ES-I3 (cell line): ENCODE measurements around the gene MRPL37.

Source experiments
- H3K36me3 ChIP-seq: 2 replicates; pipeline ENCODE4 v1.6.1; 2013; ENCODE audit warnings: mild to moderate bottlenecking, low read length, control low read depth, moderate library complexity; ENCODE audit not compliant: insufficient read depth
- H3K4me1 ChIP-seq: 2 replicates; pipeline ENCODE4 v1.6.1; 2013; ENCODE audit warnings: mild to moderate bottlenecking, control low read depth, low read length; ENCODE audit not compliant: insufficient read depth
- H3K9ac ChIP-seq: 2 replicates; pipeline ENCODE4 v1.6.1; 2013; ENCODE audit warnings: low read depth, mild to moderate bottlenecking, low read length, moderate library complexity
- H3K9me3 ChIP-seq: 2 replicates; pipeline ENCODE4 v1.6.1; 2013; ENCODE audit warnings: mild to moderate bottlenecking, low read length, moderate library complexity; ENCODE audit not compliant: control insufficient read depth, insufficient read depth

MRPL37 gene

DNA sequence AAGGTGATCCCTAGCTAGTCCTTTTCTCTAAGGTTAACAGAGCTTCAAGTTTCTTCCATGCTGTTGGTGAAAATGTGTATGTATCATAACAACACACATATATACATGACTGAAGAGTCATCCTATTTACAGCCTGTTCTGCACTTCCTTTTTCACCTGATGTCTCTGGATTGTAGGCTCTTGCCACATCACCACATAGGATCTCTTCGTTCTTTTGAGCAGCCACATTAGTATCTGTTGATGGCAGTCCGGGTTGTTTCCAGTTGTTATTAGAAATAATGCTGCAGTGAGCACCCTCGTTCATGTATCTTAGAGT is 19.7 kb downstream of the MRPL37 start:
- H3K9ac ChIP-seq, result no peak overlapping the region
- peaks cover 29% of the 10 kb centered on the region for H3K36me3 ChIP-seq
- H3K4me1 ChIP-seq, result peaks cover 12% of the 10 kb centered on the region; the same call in 1 of the 2 replicates
- no peaks in the 10 kb centered on the region for H3K9me3 ChIP-seq

DNA sequence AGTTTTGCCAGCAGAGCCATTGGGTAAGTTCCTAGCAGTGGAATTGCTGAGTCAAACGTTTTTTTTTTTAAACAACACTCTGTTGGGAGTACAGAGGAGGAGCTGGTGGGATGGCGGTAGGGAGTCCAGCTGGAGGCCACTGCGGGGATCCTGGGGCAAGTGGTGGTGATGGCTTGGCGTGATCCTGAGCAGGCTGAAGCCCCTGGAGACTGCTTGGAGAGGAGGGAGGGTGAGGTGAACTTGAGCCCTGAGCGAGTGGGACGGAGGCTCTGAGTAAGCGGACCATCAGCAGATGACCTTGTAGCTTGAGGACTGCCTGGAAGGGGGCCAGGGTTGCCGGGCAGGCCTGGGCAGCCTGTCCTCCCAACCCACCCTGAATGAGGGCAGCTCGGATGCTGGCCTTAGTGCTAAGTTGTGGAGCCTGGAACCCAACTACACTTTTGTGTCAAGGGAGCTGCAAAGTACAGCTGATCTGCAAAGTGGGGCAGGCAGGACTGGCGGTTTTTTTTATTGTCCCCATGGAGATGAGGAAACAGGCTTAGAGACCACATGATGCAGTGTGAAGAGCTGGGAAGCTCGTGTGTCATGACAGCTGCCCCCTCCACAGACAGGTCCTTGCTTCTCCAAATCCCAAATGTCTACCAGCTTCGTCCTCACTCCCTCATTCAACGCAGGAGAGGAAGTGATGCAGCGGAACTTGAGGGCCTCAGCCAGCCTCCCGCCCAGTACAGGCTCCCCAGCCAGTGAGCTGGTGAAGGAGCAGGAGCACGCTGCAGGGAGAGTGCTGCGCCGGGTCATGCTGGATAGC is 20.2 kb downstream of the MRPL37 start:
- Histone ChIP-seq H3K4me1 (peaks cover 12% of the 10 kb centered on the region; the same call in 1 of the 2 replicates), H3K9ac (no peak overlapping the region), H3K36me3 (peaks cover 24% of the 10 kb centered on the region), H3K9me3 (no peaks in the 10 kb centered on the region)

DNA sequence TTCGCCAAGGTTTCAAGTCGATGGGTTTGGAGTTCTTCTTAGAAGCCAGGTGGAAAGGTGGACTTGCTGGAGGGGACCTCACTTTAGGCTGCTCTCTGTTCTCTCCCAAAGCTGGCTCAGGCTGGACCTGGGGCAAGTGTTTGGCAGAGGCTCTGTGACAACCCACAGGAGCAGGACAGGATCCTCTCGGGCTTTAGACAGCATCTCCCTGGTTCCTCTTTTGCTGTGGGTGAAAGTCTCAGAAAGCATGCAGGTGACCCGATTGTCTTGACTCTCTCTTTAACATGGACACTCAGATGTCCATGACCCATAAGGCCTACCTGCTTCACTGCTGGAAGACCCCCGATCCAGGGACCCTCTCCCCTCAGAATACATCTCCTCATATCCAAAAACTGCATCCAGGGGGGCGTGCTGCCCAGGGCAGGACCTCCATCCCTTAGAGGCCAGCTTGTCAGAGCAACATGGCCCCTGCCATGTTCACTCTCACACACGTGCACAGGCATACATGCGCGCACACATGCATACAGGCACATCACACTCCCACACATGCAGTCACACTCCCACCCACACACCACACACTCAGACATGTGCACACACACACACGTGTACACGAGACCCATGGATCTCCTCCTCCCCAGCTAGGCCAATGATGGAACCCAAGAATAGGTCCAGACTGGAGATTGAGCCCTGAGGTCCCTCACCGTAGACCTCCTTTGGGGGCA is 21.3 kb downstream of the MRPL37 start:
- Histone ChIP-seq H3K36me3 (peaks cover 22% of the 10 kb centered on the region), H3K4me1 (peaks cover 12% of the 10 kb centered on the region; the same call in 1 of the 2 replicates), H3K9ac (no peak overlapping the region)

DNA sequence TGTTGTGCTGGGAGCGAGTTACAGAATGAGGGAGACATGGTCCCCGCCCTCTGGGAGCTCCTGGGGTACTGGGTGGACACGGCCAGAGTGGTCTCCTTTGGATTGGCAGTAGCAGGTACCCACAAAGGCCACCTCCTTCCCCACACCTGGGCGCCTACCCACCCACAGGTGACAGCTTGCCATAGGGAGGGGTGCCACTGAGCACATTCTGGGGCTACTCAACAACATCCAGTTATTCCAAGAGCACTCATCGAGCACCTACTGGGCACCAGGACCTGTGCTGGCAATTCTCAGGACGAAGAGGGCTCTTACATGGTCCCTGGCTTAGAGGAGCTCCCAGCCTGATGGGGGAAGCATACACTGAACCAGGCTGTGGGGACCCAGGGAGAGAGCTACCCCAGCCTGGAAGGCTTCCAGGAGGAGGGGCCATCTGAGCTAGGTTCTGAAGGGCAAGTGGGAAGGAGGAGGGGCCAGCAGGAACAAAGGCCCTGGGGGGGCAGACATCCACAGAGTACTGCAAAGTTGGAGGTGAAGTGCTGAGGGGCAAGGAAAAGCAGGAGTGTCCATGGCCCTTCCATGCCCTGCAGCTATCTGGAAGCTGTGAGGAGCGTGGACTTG is 22.0 kb downstream of the MRPL37 start:
- Histone ChIP-seq H3K9ac (no peak overlapping the region), H3K36me3 (peaks cover 15% of the 10 kb centered on the region), H3K4me1 (peaks cover 12% of the 10 kb centered on the region; the same call in 1 of the 2 replicates), H3K9me3 (no peaks in the 10 kb centered on the region)

More for the DNA sequence above, 21.3 kb downstream of the MRPL37 start:
- no peaks in the 10 kb centered on the region for H3K9me3 ChIP-seq

DNA sequence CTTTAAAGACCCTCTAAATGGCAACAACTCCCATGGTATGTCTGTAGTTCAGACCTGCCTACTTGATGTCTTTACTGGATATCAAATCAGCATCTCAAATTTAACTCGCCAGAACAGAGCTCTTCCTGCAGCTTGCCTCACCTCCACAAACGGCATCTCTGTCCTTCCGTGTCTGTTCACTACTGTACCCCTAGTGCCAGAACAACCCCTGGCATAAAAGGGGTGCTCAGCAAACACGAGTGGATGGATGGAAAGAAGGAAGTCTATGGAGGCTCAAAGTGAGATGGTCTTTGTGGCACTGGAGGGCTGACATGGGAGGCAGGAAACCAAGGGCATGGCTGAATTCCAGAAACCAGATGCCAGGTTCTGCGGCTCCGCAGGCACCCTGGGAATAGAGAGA is 22.7 kb downstream of the MRPL37 start:
- H3K36me3 ChIP-seq, result peaks cover 9% of the 10 kb centered on the region
- no peaks in the 10 kb centered on the region for H3K9me3 ChIP-seq
- H3K9ac ChIP-seq, result no peak overlapping the region
- H3K4me1 ChIP-seq, result peaks cover 17% of the 10 kb centered on the region; the same call in 1 of the 2 replicates

DNA sequence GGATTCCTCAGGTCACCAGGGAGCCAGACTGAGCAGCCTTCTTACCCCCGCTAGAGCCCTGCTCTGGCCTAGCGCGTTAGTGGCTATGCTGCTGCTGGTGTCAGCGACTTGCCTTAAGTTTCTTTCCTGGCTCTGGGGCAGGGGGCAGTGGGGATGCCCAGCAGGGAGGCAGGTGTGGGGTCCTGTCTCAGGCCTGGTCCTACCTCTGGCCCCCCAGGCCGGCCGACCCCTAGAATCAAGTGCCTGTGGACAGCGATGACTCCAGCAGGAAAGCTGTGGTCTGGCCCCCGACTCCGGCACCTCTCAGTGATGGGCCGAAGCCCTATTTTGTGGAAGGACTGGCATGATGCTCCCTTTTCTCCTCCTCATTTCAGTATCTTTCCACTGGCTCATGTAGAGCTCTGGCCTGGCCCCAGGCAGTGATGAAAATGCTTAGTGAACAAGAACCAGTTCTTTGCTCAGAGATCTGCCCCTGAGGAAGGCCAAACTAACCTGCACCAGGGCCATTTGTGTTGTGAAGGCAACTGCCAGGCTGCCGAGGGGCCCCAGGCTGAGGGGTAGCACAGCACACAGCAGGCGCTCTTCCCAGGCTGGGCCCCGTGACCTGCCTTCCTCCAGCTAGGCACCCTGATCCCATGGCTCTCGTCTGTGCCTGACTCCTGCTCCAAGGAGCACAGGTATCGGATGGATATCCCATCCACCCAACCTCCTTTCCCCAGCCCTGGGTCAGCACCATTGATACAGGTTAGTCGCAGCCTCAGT is 23.7 kb downstream of the MRPL37 start:
- no peak overlapping the region for H3K9ac ChIP-seq
- no peaks in the 10 kb centered on the region; the same call in 1 of the 2 replicates for H3K36me3 ChIP-seq
- no peaks in the 10 kb centered on the region for H3K9me3 ChIP-seq
- H3K4me1 ChIP-seq, result peaks cover 17% of the 10 kb centered on the region; the same call in 1 of the 2 replicates

DNA sequence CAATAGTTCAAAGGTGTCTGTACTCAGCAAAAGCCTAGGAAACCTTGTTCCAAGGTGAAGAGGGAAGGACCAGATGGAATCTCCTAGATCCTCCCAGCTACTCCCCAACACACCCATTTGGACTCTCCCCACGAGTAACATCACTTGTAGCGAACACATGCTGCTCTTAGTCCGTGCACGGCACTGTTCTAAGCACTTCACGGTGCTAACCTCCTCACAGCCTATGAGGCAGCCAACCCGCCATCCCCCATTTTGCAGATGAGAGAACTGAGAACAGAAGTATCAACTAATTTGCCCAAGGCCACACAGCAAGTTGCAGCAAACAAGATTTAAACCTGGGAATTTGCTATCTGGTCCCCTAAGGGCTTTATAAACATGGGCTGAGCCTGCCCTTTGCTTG is 24.3 kb downstream of the MRPL37 start:
- H3K36me3 ChIP-seq, result no peaks in the 10 kb centered on the region; the same call in 1 of the 2 replicates
- H3K4me1 ChIP-seq, result peaks cover 17% of the 10 kb centered on the region; the same call in 1 of the 2 replicates
- H3K9ac ChIP-seq, result no peak overlapping the region
- H3K9me3 ChIP-seq, result no peaks in the 10 kb centered on the region

DNA sequence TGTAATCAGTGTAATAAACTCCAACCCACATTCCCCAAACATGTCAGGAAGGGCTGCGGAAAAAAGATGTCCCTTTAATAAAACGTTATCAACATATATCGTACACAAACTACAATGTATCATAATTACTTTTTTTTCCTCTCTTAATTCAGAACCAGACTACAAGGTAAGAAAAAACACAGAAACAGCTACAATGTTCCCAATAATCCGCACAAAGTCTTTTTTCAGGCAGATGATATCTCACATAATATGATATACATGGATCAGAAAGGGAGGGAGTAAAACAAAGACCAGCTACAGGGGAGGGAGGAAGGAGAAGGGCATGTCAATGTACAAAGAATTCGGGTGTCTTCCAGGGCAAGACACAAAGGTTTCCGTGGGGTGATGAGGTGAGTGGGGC is 25.4 kb downstream of the MRPL37 start:
- H3K9ac ChIP-seq, result no peak overlapping the region
- H3K36me3 ChIP-seq, result no peaks in the 10 kb centered on the region; the same call in 1 of the 2 replicates
- peaks cover 13% of the 10 kb centered on the region; the same call in 1 of the 2 replicates for H3K4me1 ChIP-seq
- H3K9me3 ChIP-seq, result no peaks in the 10 kb centered on the region

DNA sequence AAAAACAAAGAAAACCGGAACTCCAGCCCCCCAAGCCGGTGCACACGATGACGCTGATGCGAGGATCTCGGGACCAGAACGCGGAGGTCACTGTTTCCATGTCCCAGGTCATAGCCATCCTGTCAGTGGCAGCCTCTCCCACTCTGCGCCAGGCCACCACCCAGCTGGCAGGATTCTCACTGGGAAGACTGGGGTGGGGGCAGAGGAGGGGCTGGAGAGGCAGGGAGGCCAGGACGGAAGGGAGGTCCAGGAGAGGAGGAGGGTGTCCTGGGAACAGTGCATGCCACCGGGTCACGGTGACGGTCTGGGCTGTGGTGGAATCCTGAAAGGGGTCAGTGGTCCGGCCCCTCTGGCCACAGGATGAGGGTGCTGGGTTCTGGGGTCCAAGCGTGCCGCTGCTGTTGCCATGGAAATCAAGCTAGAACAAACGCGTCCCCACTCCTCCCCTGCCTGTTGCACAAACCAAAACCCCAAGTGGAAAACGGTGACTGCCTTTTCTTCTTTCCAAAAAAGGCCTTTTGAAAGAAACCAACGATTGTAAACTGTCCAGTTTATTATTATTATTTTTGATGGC is 26.1 kb downstream of the MRPL37 start:
- H3K4me1 ChIP-seq, result peaks cover 13% of the 10 kb centered on the region; the same call in 1 of the 2 replicates
- H3K36me3 ChIP-seq, result no peaks in the 10 kb centered on the region; the same call in 1 of the 2 replicates
- H3K9ac ChIP-seq, result no peak overlapping the region
- no peaks in the 10 kb centered on the region for H3K9me3 ChIP-seq

DNA sequence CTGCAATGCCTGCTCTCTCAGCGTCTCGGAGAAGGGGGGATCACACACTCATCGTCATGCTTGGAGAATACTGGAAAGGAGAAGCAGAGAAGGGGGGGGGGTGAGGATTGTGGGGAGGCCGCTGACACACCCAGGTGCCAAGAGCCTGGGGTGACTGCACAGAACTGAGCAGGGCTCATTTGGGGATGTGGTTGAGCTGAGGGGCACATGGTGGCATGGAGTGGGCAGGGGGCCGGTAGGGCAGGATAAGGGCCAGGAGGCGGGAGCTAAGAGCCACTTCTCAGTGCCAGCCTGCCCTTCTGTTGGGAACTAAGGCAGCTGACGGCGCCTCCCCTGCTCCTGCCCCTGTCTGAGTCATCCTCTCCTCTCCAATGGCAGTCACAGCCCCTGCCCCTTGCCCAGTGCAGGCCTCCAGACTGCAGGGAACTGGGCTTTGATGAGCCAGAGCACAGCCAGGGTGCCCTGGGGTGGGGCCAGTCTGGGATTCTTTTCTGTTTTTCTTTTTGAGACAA is 27.2 kb downstream of the MRPL37 start:
- Histone ChIP-seq H3K36me3 (no peaks in the 10 kb centered on the region; the same call in 1 of the 2 replicates), H3K4me1 (peaks cover 10% of the 10 kb centered on the region; the same call in 1 of the 2 replicates), H3K9ac (no peak overlapping the region), H3K9me3 (no peaks in the 10 kb centered on the region)

DNA sequence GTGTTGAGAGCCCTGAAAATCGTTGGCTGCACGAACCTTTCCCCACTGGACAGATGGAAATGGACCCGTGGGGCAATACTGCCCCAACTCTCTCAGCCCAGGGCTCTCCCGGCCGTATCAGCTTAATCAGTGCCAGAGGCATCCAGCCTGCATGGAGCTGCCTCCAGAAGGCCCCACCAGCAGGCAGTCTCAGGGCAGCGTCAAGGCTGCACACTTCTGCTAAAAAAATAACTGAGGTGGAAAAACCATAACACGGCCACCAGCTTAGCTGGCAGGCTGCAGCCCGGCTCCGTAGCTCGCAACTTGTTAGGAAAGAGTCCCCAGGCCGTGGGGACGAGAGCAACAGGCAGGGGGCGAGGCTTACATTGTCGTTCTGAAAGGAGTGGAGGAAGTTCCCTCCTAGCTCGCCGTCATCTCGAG is 27.9 kb downstream of the MRPL37 start:
- Histone ChIP-seq H3K4me1 (peaks cover 8% of the 10 kb centered on the region; the same call in 1 of the 2 replicates), H3K9me3 (no peaks in the 10 kb centered on the region), H3K9ac (no peak overlapping the region), H3K36me3 (no peaks in the 10 kb centered on the region; the same call in 1 of the 2 replicates)

DNA sequence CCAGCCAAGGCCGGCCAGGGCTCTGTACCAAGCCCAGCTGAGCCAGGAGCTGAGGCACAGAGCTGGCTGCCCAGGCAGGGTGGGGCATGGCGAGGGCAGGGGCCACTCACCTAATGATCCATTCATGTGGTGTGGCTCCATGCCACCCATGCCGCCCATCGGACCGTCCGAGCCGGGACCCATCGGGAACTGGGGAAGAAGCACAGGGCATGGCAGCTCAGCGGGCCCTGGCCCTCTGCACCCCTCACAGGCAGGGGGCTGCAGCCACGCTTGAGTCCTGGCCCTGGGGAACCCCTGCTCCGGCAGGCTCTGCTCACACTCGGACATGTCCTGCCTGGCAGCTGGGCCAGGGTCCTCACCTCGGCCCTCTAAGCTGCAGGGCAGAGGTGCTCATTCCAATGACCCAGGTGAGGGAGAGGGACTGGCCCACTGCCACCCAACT is 28.7 kb downstream of the MRPL37 start:
- Histone ChIP-seq H3K9ac (no peak overlapping the region), H3K4me1 (peaks cover 8% of the 10 kb centered on the region; the same call in 1 of the 2 replicates), H3K36me3 (no peaks in the 10 kb centered on the region; the same call in 1 of the 2 replicates), H3K9me3 (no peaks in the 10 kb centered on the region)

DNA sequence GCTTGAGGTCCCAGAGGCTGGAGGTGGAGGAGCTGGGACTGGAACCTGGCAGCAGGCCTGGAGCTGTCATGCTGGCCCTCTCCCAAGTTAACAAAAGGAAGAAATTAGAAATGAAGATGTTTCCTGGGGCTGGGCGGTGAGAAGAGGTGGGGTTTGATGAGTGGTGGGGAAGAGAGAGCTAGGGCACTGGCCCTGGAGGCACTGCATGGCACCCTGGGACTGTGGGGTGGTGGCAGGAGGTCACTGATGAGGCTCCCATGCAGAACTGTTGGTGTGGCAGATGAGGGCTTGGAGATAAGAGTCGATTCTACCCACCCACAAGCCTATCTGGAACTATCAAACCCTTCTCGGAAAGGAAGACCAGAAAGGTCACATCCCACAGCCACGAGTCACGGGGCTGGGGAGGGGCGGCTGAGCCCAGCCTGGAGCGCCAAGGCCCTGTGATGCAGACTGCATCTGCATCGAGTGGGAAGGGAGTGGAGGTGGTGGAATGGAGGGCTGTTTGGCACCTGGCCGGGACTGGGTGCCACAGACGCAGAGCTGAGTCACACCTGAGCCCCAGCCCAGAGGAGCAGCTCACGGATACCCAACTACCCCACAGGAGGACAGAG is 29.4 kb downstream of the MRPL37 start:
- Histone ChIP-seq H3K36me3 (no peaks in the 10 kb centered on the region; the same call in 1 of the 2 replicates), H3K9ac (no peak overlapping the region), H3K9me3 (no peaks in the 10 kb centered on the region), H3K4me1 (peaks cover 5% of the 10 kb centered on the region; the same call in 1 of the 2 replicates)
